HG03457 (cell line): ENCODE data around the gene TBC1D2B.
A peak's percentile ranks its signal among the peaks of the same experiment; 100 is the strongest.

Source experiments
- ATAC-seq: cut with Tn5 transposase; IDR thresholded peaks from one replicate; pipeline ENCODE4 v1.9.1; 2021; ENCODE audit warnings: moderate number of reproducible peaks; ENCODE audit not compliant: unreplicated experiment

The TBC1D2B gene

GRCh38 chr15:78035861-78036476, 41.5 kb downstream of the TBC1D2B start:
- ATAC-seq, result no peak

- ATAC-seq, result no peak
These were observed 42.2 kb downstream of the TBC1D2B start for GRCh38 chr15:78035321-78035751.

GRCh38 chr15:78034495-78035191, 42.9 kb downstream of the TBC1D2B start:
- peak; percentile 59 for ATAC-seq

GRCh38 chr15:78033864-78034263, 43.6 kb downstream of the TBC1D2B start:
- ATAC-seq, result no peak

GRCh38 chr15:78032671-78033070, 44.8 kb downstream of the TBC1D2B start:
- no peak for ATAC-seq

GRCh38 chr15:78024883-78025282, 52.6 kb downstream of the TBC1D2B start:
- ATAC-seq, result no peak

GRCh38 chr15:78024519-78024870, 53.0 kb downstream of the TBC1D2B start:
- ATAC-seq, result no peak

- no peak for ATAC-seq
These were observed 53.5 kb downstream of the TBC1D2B start for GRCh38 chr15:78023865-78024518.

GRCh38 chr15:78023081-78023665, 54.3 kb downstream of the TBC1D2B start:
- no peak for ATAC-seq

- ATAC-seq, result no peak
These were observed 55.8 kb downstream of the TBC1D2B start for GRCh38 chr15:78021761-78022160.

GRCh38 chr15:78020007-78020406, 57.5 kb downstream of the TBC1D2B start:
- ATAC-seq, result no peak

- peak; percentile 52 for ATAC-seq
These were observed 58.4 kb downstream of the TBC1D2B start for GRCh38 chr15:78018946-78019644.

GRCh38 chr15:78018445-78018844, 59.1 kb downstream of the TBC1D2B start:
- ATAC-seq, result no peak

- no peak for ATAC-seq
These were observed 60.7 kb downstream of the TBC1D2B start for GRCh38 chr15:78016860-78017259.

- no peak for ATAC-seq
These were observed 64.9 kb downstream of the TBC1D2B start for GRCh38 chr15:78012643-78013077.

- no peak for ATAC-seq
These were observed 67.4 kb downstream of the TBC1D2B start for GRCh38 chr15:78010067-78010466.

- ATAC-seq, result no peak
These were observed 69.3 kb downstream of the TBC1D2B start for GRCh38 chr15:78007964-78008886.

GRCh38 chr15:78007211-78007931, 70.1 kb downstream of the TBC1D2B start:
- ATAC-seq, result no peak

- ATAC-seq, result no peak
These were observed 70.8 kb downstream of the TBC1D2B start for GRCh38 chr15:78006567-78007205.
